ENCODE measurements around the gene FNIP2.
"Not testable (repeated sequence)": the region's sequence is repeated elsewhere in the genome, so short reads cannot be mapped to it uniquely, and the experiment has no call there.

Gene FNIP2

GRCh38 chr4:158856852-158857251 is 88.0 kb downstream of the FNIP2 start:
- in situ Hi-C loops (cut with MboI; ENCODE audit: low pct_unique_long_range_greater_than_20kb, low sequenced_read_pairs), result loop anchor here (25.0 kb wide), 2 partner anchors 305 to 580 kb away; no protein-coding TSS in a partner anchor
- peak; percentile 38 for DNase-seq

DNA sequence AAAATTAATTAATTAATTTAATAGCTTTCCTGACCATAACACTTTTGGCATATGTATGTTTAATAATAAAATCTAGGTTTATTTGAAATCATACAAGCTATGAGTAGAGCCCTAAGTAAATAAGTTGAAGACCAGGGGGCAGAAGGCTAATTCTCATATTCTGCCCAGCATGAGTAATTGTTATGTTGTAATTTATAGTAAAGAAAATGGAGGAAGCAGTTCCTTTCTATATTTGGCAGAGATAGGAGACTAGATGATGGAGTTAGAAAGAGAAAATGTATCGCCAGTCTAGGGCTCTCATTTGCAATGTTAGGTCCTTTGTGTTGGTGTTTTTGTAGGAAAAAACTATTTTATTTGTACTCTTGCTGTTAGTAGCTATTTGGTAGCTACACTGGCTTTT is 89.1 kb downstream of the FNIP2 start:
- in situ Hi-C loops (cut with MboI; ENCODE audit: low pct_unique_long_range_greater_than_20kb, low sequenced_read_pairs), result loop anchor here (25.0 kb wide), 2 partner anchors 304 to 579 kb away; no protein-coding TSS in a partner anchor
- no peak for DNase-seq

DNA sequence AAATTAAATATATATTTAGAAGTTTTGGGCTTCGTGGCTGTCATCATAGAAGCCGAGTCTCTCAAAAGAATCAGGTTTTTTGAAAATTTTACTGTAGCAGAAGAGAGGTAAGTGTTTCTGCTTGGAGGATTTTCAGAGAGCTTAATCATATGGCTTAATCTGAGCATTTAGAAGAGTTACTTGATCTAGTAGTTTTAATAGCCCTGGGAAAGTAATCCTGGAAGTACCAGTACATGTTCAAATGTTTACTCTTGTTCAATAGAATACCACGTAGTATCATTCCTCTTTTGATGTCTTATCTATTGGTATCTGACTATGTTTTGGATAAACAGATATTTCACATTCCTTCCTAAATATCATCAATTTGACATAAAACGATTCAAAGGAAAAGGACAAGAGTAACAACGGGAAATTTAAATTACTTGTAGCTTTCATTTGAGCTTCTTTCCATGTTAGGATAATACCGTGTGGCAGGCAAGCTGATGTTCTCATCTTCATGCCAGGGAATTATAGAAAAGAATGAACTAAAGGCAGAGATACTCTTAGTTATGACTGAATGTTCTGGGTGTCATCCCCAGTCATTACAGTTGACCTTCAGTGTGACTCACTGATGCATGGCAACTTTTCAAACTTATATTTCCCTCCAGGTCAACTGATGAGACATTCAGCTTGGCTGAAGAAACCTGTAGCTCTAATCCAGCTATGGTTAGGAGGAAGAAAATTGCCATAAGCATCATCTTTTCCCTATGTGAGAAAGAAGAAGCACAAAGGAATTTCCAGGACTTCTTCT is 89.8 kb downstream of the FNIP2 start:
- no peak for DNase-seq
- in situ Hi-C loops (cut with MboI; ENCODE audit: low pct_unique_long_range_greater_than_20kb, low sequenced_read_pairs), result loop anchor here (25.0 kb wide), 2 partner anchors 304 to 579 kb away; no protein-coding TSS in a partner anchor

- no peak for DNase-seq
- in situ Hi-C loops (cut with MboI; ENCODE audit: low pct_unique_long_range_greater_than_20kb, low sequenced_read_pairs), result loop anchor here (25.0 kb wide), 2 partner anchors 303 to 578 kb away; no protein-coding TSS in a partner anchor
Measured at GRCh38 chr4:158859661-158860060, 90.8 kb downstream of the FNIP2 start.

DNA sequence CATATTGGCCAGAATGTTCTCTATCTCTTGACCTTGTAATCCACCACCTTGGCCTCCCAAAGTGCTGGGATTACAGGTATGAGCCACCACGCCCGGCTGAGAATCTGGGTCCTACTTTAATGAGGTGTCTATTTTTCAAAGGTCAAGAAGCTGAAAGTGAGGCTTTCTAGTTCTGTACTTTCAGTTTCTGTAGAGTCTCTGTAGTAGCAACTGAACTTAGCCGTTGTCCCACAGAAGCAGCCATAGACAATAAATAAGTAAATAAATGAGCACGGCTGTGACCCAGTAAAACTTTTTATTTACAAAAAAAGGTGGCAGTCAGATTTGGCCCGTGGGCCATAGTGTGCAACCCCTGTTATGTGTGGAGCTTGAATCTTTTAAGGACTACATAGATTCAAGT is 92.0 kb downstream of the FNIP2 start:
- no peak for DNase-seq
- in situ Hi-C loops (cut with MboI; ENCODE audit: low pct_unique_long_range_greater_than_20kb, low sequenced_read_pairs), result loop anchor here (25.0 kb wide), 2 partner anchors 301 to 576 kb away; no protein-coding TSS in a partner anchor

DNA sequence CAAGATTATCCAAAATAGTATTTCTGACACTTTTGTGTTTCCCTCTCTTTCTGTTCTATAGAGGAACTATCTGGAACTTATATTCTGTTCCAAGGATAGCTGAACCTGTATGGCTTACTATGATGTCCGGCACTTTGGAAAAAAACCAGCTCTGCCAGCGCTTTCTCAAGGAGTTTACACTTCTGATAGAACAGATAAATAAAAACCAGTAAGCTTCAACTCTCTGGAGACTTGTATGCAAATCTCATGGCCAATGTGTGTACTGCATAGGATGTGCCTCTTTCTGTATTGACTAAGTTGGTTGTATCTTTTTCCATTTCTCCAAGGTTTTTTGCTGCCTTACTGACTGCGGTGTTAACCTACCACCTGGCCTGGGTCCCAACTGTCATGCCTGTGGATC is 92.5 kb downstream of the FNIP2 start:
- in situ Hi-C loops (cut with MboI; ENCODE audit: low pct_unique_long_range_greater_than_20kb, low sequenced_read_pairs), result loop anchor here (25.0 kb wide), 2 partner anchors 301 to 576 kb away; no protein-coding TSS in a partner anchor
- DNase-seq, result no peak

DNA sequence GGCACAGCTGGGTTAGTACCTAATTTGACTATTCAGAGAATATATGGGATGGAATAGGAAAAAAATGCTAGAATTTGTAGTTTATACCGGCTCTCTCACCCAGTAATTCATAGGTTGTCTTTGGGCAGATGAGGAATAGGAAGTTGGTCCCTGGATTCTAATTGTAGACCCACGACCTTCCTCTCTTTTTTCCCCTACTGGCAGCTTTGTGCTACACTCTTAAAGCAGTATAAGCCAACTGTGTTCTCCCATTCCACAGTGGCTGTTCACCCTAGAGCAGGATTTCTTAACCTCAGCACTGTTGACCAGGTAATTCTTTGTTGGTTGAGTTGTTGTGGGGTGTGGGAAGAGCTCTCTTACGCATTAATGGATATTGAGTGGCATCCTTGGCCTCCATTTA is 92.9 kb downstream of the FNIP2 start:
- in situ Hi-C loops (cut with MboI; ENCODE audit: low pct_unique_long_range_greater_than_20kb, low sequenced_read_pairs), result loop anchor here (25.0 kb wide), 2 partner anchors 301 to 576 kb away; no protein-coding TSS in a partner anchor
- no peak for DNase-seq

DNA sequence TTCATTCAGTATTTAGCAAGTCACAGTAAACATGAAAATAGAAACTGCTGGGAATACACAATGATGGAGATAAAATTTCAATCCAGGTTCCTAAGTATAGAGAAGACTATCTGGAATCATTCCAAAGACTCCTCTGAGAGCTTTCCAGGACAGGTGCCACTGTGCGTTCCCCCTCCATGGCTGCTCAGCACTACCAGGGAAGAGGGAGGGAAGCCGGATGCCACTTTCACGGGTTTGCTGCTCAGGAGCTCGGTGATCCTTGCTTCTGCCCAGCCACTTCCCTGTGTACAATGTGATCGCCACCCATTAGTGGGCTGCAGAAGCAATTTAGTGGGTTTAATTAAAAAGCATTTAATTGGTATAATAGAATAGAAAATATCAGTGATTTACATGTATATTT is 94.5 kb downstream of the FNIP2 start:
- in situ Hi-C loops (cut with MboI; ENCODE audit: low pct_unique_long_range_greater_than_20kb, low sequenced_read_pairs), result loop anchor here (25.0 kb wide), 2 partner anchors 299 to 574 kb away; no protein-coding TSS in a partner anchor
- DNase-seq, result no peak

GRCh38 chr4:158865520-158866177 is 96.8 kb downstream of the FNIP2 start:
- in situ Hi-C loops (cut with MboI; ENCODE audit: low pct_unique_long_range_greater_than_20kb, low sequenced_read_pairs), result loop anchor here (25.0 kb wide), 2 partner anchors 297 to 572 kb away; no protein-coding TSS in a partner anchor
- DNase-seq, result no peak

- DNase-seq, result no peak
- in situ Hi-C loops (cut with MboI; ENCODE audit: low pct_unique_long_range_greater_than_20kb, low sequenced_read_pairs), result loop anchor here (25.0 kb wide), 2 partner anchors 293 to 568 kb away; no protein-coding TSS in a partner anchor
Measured at GRCh38 chr4:158869001-158869400, 100.2 kb downstream of the FNIP2 start.

- in situ Hi-C loops (cut with MboI; ENCODE audit: low pct_unique_long_range_greater_than_20kb, low sequenced_read_pairs), result loop anchor here (25.0 kb wide), 2 partner anchors 293 to 568 kb away; no protein-coding TSS in a partner anchor
Measured at GRCh38 chr4:158869761-158870160, 100.9 kb downstream of the FNIP2 start.

GRCh38 chr4:158870282-158870625 is 101.4 kb downstream of the FNIP2 start:
- in situ Hi-C loops (cut with MboI; ENCODE audit: low pct_unique_long_range_greater_than_20kb, low sequenced_read_pairs), result loop anchor here (25.0 kb wide), 2 partner anchors 292 to 567 kb away; no protein-coding TSS in a partner anchor
- no peak for DNase-seq

More at GRCh38 chr4:158869761-158870160, 100.9 kb downstream of the FNIP2 start:
- DNase-seq, result no peak

DNA sequence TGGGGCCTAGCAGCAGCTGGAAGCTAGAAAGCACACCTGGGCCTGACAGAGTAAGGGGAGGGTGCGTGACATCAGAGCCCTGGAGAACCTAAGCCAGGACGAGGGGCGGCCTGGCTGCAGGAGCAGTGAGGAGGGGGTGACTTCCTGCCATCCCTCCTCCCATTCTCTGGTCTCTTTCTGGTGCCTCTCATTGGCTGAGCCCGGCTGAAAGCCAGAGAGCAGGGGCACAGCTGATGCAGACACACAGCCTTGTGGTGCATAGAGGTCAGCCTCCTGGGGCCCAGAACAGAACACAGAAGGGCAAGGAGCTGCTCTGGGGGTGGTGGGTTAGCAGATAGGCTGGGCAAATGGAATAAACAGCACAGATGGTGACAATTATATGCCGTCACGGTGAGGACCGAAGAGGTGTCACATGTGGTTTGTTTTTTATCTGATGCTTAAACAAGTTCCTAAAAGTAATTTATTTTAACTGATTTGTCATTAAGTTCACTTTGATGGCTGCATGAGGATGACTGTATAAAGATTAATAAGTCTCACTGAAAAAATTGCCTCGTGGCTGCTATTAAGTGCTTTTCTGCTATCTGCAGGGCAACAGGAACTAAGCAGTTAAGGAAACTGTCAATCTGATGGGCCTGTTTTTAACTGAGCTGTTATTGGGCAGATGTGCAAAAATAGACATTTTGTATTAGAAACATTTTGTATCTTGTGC is 102.0 kb downstream of the FNIP2 start:
- DNase-seq, result peak; percentile 16
- in situ Hi-C loops (cut with MboI; ENCODE audit: low pct_unique_long_range_greater_than_20kb, low sequenced_read_pairs), result loop anchor here (25.0 kb wide), 2 partner anchors 292 to 567 kb away; no protein-coding TSS in a partner anchor

DNA sequence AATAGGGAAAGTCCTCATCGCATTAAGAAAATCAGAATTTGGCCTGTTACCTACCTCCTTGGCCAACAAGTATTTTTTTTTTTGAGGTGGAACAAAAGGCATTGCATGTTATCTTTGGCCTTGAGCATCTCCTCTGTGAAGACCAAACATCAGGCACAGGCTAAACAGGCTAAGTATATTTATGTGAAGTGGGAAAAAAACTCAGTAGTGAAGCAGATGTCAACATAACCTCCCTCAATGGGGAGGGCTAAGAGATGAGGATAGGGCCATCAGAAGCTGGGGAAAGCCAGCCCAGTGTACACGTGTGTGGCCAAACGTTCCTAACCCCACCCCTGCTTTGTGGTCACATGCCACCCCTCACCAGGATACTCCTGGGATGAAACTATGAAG is 102.5 kb downstream of the FNIP2 start:
- no peak for DNase-seq
- in situ Hi-C loops (cut with MboI; ENCODE audit: low pct_unique_long_range_greater_than_20kb, low sequenced_read_pairs), result loop anchor here (25.0 kb wide), 2 partner anchors 291 to 566 kb away; no protein-coding TSS in a partner anchor

GRCh38 chr4:158873795-158874401 is 105.1 kb downstream of the FNIP2 start:
- DNase-seq, result no peak
- in situ Hi-C loops (cut with MboI; ENCODE audit: low pct_unique_long_range_greater_than_20kb, low sequenced_read_pairs), result loop anchor here (25.0 kb wide), 2 partner anchors 288 to 563 kb away; no protein-coding TSS in a partner anchor

DNA sequence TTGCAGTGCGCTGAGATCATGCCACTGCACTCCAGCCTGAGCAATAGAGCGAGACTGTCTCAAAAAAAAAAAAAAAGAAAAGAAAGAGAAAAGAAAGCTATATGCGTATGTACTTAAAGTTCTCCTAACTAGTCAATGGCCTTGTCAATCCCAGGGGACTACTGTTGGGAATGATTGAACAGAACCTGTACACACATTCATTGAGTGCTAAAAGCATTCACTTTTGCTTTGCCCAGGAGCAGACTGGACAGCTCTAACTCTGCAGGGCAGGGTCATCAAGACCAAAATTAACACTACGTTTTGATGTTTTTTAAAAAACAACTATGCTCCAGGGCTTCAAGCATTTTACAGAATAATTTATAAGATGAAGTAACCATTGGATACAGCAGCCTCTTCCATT is 106.2 kb downstream of the FNIP2 start:
- no peak for DNase-seq
- in situ Hi-C loops (cut with MboI; ENCODE audit: low pct_unique_long_range_greater_than_20kb, low sequenced_read_pairs), result no loop called here

- DNase-seq, result no peak
- in situ Hi-C loops (cut with MboI; ENCODE audit: low pct_unique_long_range_greater_than_20kb, low sequenced_read_pairs), result no loop called here
Measured at GRCh38 chr4:158875455-158875854, 106.6 kb downstream of the FNIP2 start.

GRCh38 chr4:158877069-158877468 is 108.2 kb downstream of the FNIP2 start:
- in situ Hi-C loops (cut with MboI; ENCODE audit: low pct_unique_long_range_greater_than_20kb, low sequenced_read_pairs), result no loop called here
- no peak for DNase-seq

DNA sequence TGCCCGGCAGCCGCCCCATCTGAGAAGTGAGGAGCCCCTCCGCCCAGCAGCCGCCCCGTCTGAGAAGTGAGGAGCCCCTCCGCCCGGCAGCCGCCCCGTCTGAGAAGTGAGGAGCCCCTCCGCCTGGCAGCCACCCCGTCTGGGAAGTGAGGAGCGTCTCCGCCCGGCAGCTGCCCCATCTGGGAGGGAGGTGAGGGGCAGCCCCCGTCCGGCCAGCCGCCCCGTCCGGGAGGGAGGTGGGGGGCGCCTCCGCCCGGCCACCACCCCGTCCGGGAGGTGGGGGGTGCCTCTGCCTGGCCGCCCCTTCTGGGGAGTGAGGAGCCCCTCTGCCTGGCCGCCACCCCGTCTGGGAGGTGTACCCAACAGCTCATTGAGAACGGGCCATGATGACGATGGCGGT is 113.3 kb downstream of the FNIP2 start:
- not testable (repeated sequence) for DNase-seq

More for the DNA sequence above, 113.3 kb downstream of the FNIP2 start:
- in situ Hi-C loops (cut with MboI; ENCODE audit: low pct_unique_long_range_greater_than_20kb, low sequenced_read_pairs), result not testable (repeated sequence)

All from KBM-7 (cell line).